Adrenal gland (tissue), 12 donors: ENCODE measurements around the gene FGG. TPM values are rescaled to one million over a fixed set of nuclear protein-coding genes. Genes with fewer than 3 reads are reported as not detected.

Experiments used
- DNase-seq, 7 donors: peaks; one replicate each; pipeline ENCODE4 v3.0.0-alpha.2; 2019 to 2020
- H3K27ac ChIP-seq, 5 donors: fragments of 200-600 bp; sonication (generic) in 4 of 5; 1 replicate in 3 of 5; 2 replicates in 2 of 5; pipeline versions ENCODE4 v1.5.1 to v1.8.0; 2016 to 2020; ENCODE audit warnings: mild to moderate bottlenecking in 1 of 5
- H3K27me3 ChIP-seq: fragments of 200-600 bp; 2 replicates; pipeline ENCODE4 v1.8.0; 2021
- H3K36me3 ChIP-seq, 2 donors: fragments of 200-600 bp; replicated peaks in 1 of 2; 1 replicate in 1 of 2; 2 replicates in 1 of 2; pipeline versions ENCODE4 v1.5.1 to v1.8.0; 2018 to 2022
- H3K4me1 ChIP-seq, 2 donors: fragments of 200-600 bp; replicated peaks in 1 of 2; 1 replicate in 1 of 2; 2 replicates in 1 of 2; pipeline versions ENCODE4 v1.5.1 to v1.8.0; 2018 to 2021
- H3K4me3 ChIP-seq, 4 donors: fragments of 200-600 bp; sonication (generic) in 3 of 4; one replicate each; pipeline ENCODE4 v1.5.1; 2016 to 2018
- H3K9me3 ChIP-seq, 3 donors: fragments of 200-600 bp; sonication (generic) in 1 of 3; replicated peaks in 1 of 3; 1 replicate in 2 of 3; 2 replicates in 1 of 3; pipeline versions ENCODE4 v1.5.1 to v1.8.0; 2016 to 2021
- POLR2A ChIP-seq, 2 donors: fragments of 450-650 bp; IDR thresholded peaks; one replicate each; pipeline ENCODE4 v1.6.1; 2017; ENCODE audit warnings: antibody characterized with exemption in 2 of 2, mild to moderate bottlenecking in 2 of 2, moderate library complexity in 1 of 2
- WGBS, 4 donors: extraction: QIAGEN DNeasy Blood & Tissue Kit in 2 of 4; methylation state at CpG; one replicate each; pipeline versions ENCODE4 v1.1.5 to v1.1.7; 2013 to 2017; 5-methylcytosine and 5-hydroxymethylcytosine counted together
- intact Hi-C, 2 donors: fragments of 100-400 bp; cut with DNase I; formaldehyde crosslinking; loops; one replicate each; pipeline versions ENCODE4 v1.14.1 to v1.15.0; 2022 to 2023
- polyA plus RNA-seq, 3 donors: library from polyadenylated mRNA; stranded (reverse); fragments of 200-250 nt in 2 of 3; fragments of 350-450 nt in 1 of 3; fragmentation: Illumina TruSeq in 1 of 3; extraction: RNeasy Lipid Tissue Mini Kit (QIAGEN cat#74804) in 1 of 3; gene quantifications; one replicate each; pipeline ENCODE4 v1.2.3, GENCODE V29; 2013 to 2014
- total RNA-seq, 9 donors: library from RNA; depleted of rRNA in 4 of 9; stranded (reverse); fragments of >200 nt in 4 of 9; fragments of 120-200 nt in 1 of 9; fragmentation: NEBNext Ultra II Directional in 1 of 9; extraction: Animal tissue kit (Norgen Biotek cat#: 25700) in 1 of 9; gene quantifications; one replicate each; pipeline versions ENCODE4 v1.1.0 to v1.2.4, GENCODE V29; 2013 to 2023
- TF ChIP-seq, protein P1 (sequence below), 6 experiments: fragments of 450-650 bp in 4 of 6; fragments of 200-600 bp in 2 of 6; sonication (generic) in 1 of 6; IDR thresholded peaks; 1 replicate in 5 of 6; 2 replicates in 1 of 6; pipeline versions ENCODE4 v1.5.1 to v1.8.0; 2016 to 2021; ENCODE audit warnings: antibody characterized with exemption in 6 of 6, mild to moderate bottlenecking in 2 of 6, moderate library complexity in 1 of 6
- donor health status: healthy with polysubstance abuse.
- donor health status: Bipolar disorder and iron deficiency.
- donor health status: DM: yes; HTN: yes; CAD: no.
- donor health status: DM: no; HTN: no; CAD: no.
- donor health status: DM: no; HTN: no; CAD: no.
- donor health status: DM: yes; HTN: yes; CAD: no.

Gene FGG
- total and polyA plus RNA-seq, 12 donors, result 1.7 to 71.2 (median 11.2) TPM; not detected in 1

DNA sequence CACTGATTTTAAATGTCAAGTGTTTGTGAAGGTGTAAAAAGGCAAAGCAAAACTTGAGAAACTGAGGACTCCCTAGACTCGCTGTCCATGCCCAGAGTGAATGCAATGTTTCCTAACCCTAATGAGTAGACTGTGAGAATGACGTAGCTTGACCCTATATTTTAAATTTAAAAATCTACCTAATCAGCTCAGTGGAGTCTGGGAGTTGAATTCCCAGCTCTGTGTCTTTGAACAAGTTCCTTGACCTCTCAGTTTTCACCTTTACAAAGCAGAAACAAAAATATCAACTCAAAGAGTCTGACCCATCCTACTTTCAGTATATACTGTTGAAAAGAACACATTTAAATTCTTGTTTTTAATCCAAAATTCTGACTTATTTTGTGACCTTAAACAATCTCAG lies 24.3 kb downstream of the FGG start:
- WGBS, 4 donors, result 65 to 80% (median 77%) methylated on average over 2 of the region's 2 CpGs
- no peaks in the 10 kb centered on the region for H3K9me3 ChIP-seq
- intact Hi-C loops, result no loop called here
- H3K36me3 ChIP-seq, result no peaks in the 10 kb centered on the region
- H3K27ac ChIP-seq, result no peak overlapping the region
- DNase-seq, result no peak
- TF ChIP-seq, protein P1, sequence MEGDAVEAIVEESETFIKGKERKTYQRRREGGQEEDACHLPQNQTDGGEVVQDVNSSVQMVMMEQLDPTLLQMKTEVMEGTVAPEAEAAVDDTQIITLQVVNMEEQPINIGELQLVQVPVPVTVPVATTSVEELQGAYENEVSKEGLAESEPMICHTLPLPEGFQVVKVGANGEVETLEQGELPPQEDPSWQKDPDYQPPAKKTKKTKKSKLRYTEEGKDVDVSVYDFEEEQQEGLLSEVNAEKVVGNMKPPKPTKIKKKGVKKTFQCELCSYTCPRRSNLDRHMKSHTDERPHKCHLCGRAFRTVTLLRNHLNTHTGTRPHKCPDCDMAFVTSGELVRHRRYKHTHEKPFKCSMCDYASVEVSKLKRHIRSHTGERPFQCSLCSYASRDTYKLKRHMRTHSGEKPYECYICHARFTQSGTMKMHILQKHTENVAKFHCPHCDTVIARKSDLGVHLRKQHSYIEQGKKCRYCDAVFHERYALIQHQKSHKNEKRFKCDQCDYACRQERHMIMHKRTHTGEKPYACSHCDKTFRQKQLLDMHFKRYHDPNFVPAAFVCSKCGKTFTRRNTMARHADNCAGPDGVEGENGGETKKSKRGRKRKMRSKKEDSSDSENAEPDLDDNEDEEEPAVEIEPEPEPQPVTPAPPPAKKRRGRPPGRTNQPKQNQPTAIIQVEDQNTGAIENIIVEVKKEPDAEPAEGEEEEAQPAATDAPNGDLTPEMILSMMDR (IDR thresholded peaks at IDR 0.05), result no peak
- TF ChIP-seq POLR2A (IDR thresholded peaks at IDR 0.05), result no peak
- no peaks in the 10 kb centered on the region for H3K4me1 ChIP-seq
- no peak overlapping the region for H3K4me3 ChIP-seq
- peaks cover 4% of the 10 kb centered on the region for H3K27me3 ChIP-seq

DNA sequence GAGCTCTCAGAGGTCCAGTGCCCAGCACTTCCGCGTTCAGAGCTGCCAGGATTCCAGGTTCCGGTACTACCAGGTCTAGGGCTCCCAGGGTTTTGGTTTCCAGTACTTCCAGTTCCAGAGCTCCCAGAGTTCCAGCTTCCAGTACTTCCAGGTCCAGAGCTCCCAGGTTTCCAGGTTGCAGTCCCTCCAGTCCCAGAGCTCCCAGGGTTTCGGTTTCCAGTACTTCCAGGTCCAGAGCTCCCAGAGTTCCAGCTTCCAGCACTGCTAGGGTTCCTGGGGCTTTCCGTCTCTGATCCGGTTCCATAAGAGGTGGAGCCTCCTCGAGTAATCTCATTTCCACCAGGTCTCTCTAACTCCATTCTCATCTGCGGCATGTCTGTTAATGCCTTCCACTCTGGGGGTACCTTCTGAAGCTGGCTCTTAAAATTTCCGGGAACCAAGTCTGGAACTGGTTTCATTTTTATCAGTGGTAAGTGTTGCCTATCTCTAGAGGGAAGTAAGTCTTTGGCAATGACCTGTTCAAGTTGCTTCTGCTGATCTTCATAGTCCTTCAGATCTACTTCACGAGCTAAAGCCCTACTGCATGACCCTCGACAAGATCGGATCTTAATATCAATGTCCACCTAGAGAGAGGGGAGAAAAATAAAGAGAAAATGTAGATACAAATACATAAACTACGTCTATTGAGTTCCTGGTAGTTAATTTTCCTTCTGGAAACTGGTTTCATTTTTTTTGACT lies 26.0 kb downstream of the FGG start:
- Histone ChIP-seq H3K27me3 (peaks cover 4% of the 10 kb centered on the region), H3K27ac (no peak overlapping the region), H3K4me3 (no peak overlapping the region), H3K36me3 (no peaks in the 10 kb centered on the region), H3K4me1 (no peaks in the 10 kb centered on the region), H3K9me3 (no peaks in the 10 kb centered on the region)
- DNase-seq, result no peak
- WGBS, 4 donors, result 77 to 88% (median 79%) methylated on average over 10 to 13 of the region's 13 CpGs
- intact Hi-C loops, result no loop called here
- TF ChIP-seq POLR2A (IDR thresholded peaks at IDR 0.05), result no peak
- TF ChIP-seq, protein P1 (IDR thresholded peaks at IDR 0.05), result no peak

- no peaks in the 10 kb centered on the region for H3K4me1 ChIP-seq
- H3K4me3 ChIP-seq, result no peak overlapping the region
- no peaks in the 10 kb centered on the region for H3K9me3 ChIP-seq
- DNase-seq, result no peak
- no peak for TF ChIP-seq POLR2A (IDR thresholded peaks at IDR 0.05)
- TF ChIP-seq, protein P1 (IDR thresholded peaks at IDR 0.05), result no peak
- no peaks in the 10 kb centered on the region for H3K36me3 ChIP-seq
- peaks cover 4% of the 10 kb centered on the region for H3K27me3 ChIP-seq
- H3K27ac ChIP-seq, result no peak overlapping the region
- intact Hi-C loops, result no loop called here
- 76 to 84% (median 81%) methylated on average over 10 of the region's 10 CpGs for whole genome bisulfite sequencing, 4 donors
Observed at GRCh38 chr4:154585369-154586018, 27.0 kb downstream of the FGG start.

DNA sequence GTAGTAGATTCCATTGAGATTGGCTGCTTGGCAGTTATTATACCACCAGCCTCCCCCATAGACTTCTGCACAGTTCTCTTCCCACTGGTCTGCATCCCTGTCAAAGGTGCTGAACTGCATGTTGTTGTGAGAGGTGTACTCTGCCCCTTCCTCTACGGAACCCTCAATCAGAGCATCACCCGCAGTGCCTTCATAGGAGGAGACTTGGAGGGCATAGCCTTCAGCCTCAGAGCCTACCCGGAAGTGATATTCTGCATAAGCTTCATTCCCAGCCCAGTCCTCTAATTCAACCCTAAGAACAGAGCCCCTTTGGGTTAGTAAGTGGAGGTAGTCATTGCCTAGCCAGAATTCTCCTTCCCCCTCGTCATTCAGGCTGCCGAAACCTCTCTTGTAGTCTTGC lies 28.2 kb downstream of the FGG start:
- Histone ChIP-seq H3K4me1 (no peaks in the 10 kb centered on the region), H3K27me3 (no peaks in the 10 kb centered on the region)
- intact Hi-C loops, result no loop called here

More for the DNA sequence above, 28.2 kb downstream of the FGG start:
- no peak for DNase-seq
- Histone ChIP-seq H3K27ac (no peak overlapping the region), H3K4me3 (no peak overlapping the region), H3K9me3 (no peaks in the 10 kb centered on the region), H3K36me3 (no peaks in the 10 kb centered on the region)
- TF ChIP-seq, protein P1 (IDR thresholded peaks at IDR 0.05), result no peak
- TF ChIP-seq POLR2A (IDR thresholded peaks at IDR 0.05), result no peak
- 75 to 82% (median 80%) methylated on average over 5 of the region's 5 CpGs for WGBS, 4 donors
